Astrocyte of the cerebellum (primary cell): Measurements from ENCODE around the gene PAQR4.
A peak's percentile ranks its signal among the peaks of the same experiment; 100 is the strongest.

Experiments used
- DNase-seq: peaks from one replicate; pipeline ENCODE4 v3.0.0-alpha.2; 2011; ENCODE audit warnings: low read depth
- H3K4me3 ChIP-seq: 2 replicates; pipeline ENCODE4 v1.5.1; 2011; ENCODE audit warnings: mild to moderate bottlenecking, low read depth, low read length, moderate library complexity
- in situ Hi-C: cut with HindIII; loops from 2 replicates; pipeline ENCODE4 v1.10.0; 2017; ENCODE audit warnings: low sequenced_read_pairs
- TF ChIP-seq, protein P1 (sequence below): IDR thresholded peaks from 2 replicates; pipeline ENCODE4 v1.5.1; 2012; ENCODE audit warnings: low read length, low read depth, moderate library complexity, mild to moderate bottlenecking; ENCODE audit errors: missing control alignments

PAQR4 gene

DNA sequence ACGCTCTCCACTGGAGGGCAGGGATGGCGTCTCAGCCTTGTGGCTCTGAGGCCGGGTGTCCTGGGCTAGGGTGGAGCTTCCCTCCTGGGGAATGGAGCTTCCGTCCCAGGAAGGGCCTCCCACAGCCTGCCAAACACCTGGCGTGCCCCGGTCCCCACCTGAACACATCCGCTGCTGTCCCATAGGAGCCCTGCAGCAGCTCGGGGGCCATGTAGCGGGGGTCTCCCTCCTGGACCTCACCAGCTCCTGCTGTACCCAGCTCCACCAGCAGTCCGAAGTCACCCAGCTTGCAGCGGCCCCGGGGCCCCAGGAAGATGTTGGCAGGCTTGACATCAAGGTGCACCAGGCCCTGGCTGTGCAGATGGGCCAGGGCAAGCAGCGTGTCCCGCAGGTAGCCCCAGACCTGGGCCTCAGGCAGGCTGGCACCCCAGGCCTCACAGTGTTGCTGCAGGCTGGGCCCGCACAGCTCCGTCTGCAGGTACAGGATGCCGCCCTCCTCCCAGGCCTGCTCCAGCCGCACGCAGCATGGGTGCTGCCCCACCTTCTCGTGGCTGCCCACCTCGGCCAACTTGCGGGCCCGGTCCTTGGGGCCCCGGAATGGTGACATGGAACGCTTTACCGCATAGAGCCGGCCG is 6.1 kb downstream of the PAQR4 start:
- no peak overlapping the region for H3K4me3 ChIP-seq
- DNase-seq, result no peak
- TF ChIP-seq, protein P1, sequence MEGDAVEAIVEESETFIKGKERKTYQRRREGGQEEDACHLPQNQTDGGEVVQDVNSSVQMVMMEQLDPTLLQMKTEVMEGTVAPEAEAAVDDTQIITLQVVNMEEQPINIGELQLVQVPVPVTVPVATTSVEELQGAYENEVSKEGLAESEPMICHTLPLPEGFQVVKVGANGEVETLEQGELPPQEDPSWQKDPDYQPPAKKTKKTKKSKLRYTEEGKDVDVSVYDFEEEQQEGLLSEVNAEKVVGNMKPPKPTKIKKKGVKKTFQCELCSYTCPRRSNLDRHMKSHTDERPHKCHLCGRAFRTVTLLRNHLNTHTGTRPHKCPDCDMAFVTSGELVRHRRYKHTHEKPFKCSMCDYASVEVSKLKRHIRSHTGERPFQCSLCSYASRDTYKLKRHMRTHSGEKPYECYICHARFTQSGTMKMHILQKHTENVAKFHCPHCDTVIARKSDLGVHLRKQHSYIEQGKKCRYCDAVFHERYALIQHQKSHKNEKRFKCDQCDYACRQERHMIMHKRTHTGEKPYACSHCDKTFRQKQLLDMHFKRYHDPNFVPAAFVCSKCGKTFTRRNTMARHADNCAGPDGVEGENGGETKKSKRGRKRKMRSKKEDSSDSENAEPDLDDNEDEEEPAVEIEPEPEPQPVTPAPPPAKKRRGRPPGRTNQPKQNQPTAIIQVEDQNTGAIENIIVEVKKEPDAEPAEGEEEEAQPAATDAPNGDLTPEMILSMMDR, result no peak
- in situ Hi-C loops, result no loop called here

DNA sequence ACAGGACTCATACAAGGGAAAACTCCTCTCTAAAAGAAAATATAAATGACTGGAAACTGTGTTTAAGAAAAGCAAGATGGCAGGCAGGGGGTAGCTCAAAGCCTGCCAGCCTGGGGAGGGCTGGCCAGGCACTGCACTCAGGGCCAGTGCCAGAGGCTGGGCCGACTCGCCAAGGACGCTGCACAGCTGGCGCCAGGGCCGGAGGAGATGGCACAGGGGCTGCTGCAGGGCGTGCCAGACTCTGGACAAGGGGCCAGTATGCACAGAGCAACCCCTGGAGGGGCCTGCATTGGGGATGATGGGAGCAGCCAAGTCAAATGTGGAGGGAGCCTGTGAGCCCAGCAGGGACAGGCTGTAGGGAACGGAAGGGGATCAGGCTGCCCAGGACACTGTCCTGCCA is 7.1 kb downstream of the PAQR4 start:
- TF ChIP-seq, protein P1, result no peak
- no peak for DNase-seq
- no peak overlapping the region for H3K4me3 ChIP-seq
- in situ Hi-C loops, result no loop called here

DNA sequence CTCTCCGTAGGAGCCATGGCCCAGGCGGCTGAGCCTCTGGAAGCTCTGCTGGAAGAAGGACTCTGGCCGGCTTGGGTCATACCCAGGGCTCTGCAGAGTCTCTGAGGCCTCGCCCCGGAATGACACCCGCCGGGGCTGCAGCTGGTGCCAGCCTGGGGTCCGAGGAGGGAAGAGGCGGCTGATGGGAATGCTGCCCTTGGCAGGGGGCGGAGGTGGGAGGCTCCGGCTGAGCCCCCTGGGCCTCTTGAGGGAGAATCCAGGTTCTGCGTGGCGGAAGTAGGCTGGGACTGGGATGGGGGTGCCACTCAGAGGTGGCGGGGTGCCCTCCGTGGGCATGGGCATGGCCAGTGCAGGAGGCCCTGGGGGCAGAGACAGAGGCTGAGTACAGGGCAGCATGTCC is 7.5 kb downstream of the PAQR4 start:
- TF ChIP-seq, protein P1, result no peak
- no peak overlapping the region for H3K4me3 ChIP-seq
- in situ Hi-C loops, result no loop called here
- no peak for DNase-seq

DNA sequence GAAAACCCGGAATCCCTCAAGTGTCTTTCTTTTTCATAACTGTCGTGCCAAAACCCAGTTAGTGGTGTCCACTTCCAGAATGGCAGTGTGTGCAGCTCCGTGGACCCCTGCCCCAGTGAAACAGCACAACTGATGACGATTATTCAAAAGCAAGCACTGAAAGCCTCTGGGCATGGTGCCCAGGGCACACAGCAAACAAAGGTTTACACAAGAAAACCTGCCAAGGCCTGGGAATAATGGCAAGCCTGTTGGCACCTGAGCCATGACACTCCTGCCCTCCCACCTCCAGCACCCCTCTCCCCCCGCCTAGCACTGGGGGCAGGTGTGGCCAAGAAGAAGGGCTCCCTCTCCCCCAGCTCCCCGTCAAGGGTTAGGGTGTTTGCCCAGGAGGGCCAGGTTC is 8.3 kb downstream of the PAQR4 start:
- TF ChIP-seq, protein P1, result no peak
- no peak for DNase-seq
- no peak overlapping the region for H3K4me3 ChIP-seq
- in situ Hi-C loops, result no loop called here

DNA sequence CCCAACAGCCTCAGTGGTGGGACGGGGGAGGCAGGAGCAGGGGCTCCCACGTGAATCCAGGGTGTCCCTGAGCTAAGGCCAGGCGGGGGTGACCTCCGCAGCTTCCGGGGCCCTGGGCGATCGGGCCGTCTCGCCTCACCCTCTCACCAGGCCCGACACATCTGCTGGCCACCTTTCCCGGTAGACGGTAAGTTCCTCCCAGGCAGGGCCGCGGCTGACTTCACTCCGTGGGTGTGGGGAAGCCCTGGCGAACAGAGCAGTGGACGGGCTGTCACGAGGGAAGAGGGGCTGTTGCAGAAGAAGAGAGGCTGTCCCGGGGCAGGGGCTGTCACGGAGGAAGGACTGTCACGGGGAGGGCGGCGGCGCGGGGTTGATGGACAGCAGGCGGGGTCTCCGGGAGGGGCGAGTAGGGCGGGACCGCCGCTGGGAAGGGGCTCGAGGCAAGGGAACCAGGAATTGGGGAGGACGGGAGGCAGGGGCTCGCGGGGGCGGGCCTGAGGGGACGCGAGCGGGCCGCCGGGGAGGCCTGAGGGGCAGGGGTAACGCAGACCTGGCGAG is 10.6 kb downstream of the PAQR4 start:
- DNase-seq, result no peak
- TF ChIP-seq, protein P1, result no peak
- in situ Hi-C loops, result no loop called here
- peak overlapping the region; percentile 68 for H3K4me3 ChIP-seq

DNA sequence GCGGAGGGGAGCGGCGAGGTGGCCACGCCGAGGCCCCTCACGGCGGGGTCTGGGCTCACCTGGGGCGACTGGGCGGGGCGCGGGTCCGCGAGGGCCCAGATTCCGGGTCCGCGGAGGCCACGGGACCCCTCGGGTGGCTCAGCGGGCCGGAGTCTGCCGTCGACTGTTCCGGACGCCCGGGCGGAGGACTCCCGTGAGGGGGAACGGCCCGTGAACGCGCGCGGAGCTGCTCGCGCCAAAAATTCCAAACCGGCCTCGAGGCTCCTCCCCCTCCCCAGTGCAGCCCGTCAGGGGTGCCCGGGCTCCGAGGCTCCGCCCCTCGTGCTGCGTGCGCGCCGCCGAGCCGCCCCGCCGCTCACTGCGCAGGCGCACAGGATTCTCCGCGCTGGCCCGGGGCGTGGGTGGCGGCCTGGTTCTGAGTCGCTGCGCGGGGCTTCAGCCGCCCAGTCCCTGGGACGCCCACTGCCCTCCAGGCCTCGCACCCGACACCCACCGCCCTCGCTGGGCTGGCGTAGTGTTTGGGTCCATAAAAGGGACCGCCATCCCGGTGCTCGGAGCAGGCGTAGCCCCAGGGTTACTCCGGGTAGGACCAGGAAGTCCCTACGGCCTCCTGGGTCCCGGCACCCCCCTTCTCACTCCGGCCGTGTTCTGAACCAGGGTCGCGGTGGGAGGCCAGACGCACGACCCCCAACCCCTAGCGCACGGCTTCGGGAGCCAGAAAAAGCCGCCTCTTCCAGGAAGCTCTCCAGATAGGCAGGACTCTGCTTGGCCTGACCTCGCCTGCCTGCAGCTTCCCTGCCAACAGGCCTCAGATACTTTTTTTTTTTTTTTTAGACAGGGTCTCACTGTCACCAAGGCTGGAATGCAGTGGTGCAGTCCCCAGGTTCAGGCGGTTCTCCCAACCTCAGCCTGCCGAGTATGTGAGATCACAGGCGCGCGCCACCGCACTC is 11.4 kb downstream of the PAQR4 start, which contains the start of gene PKMYT1:
TSS of gene PKMYT1 (minus strand) at position 220 of the 950 bp plus-strand sequence. CDS start 789 bp downstream, outside the sequence.
- in situ Hi-C loops, result no loop called here
- H3K4me3 ChIP-seq, result peak within 1 kb of the TSS; percentile 68
- peak; percentile 34 for DNase-seq
- TF ChIP-seq, protein P1, result no peak
